HepG2 (cell line): Measurements from ENCODE around the gene ZNF490. TPM values are rescaled to one million over a fixed set of nuclear protein-coding genes. Genes with fewer than 3 reads are reported as not detected.

Experiments
- ARID3A ChIP-seq: IDR thresholded peaks from 2 replicates; pipeline ENCODE4 v1.6.1; 2012; ENCODE audit warnings: low read depth, low read length, improper control_type of control experiment
- ATF5 ChIP-seq: sonication (generic); formaldehyde crosslinking; IDR thresholded peaks from 2 replicates; pipeline ENCODE4 v1.4.0; 2020; ENCODE audit warnings: mild to moderate bottlenecking, low read depth, missing genetic modification reagents
- KAT7 ChIP-seq: IDR thresholded peaks from 2 replicates; pipeline ENCODE4 v1.6.1; 2018; ENCODE audit warnings: borderline replicate concordance, missing compliant biosample characterization
- KMT2B ChIP-seq: IDR thresholded peaks from 2 replicates; pipeline ENCODE4 v1.6.1; 2016; ENCODE audit warnings: missing genetic modification reagents, missing compliant biosample characterization
- MED8 ChIP-seq: sonication (generic); formaldehyde crosslinking; IDR thresholded peaks from 2 replicates; pipeline ENCODE4 v1.8.1; 2023; ENCODE audit warnings: mild to moderate bottlenecking, missing genetic modification reagents; ENCODE audit not compliant: insufficient replicate concordance
- NR0B2 ChIP-seq: sonication (generic); formaldehyde crosslinking; IDR thresholded peaks from 2 replicates; pipeline ENCODE4 v1.4.0; 2020; ENCODE audit warnings: mild to moderate bottlenecking, missing genetic modification reagents
- PHF8 ChIP-seq: sonication (generic); formaldehyde crosslinking; IDR thresholded peaks from 2 replicates; pipeline ENCODE4 v1.5.0; 2020; ENCODE audit warnings: missing genetic modification reagents
- REL ChIP-seq: sonication (generic); formaldehyde crosslinking; conservative IDR thresholded peaks from 2 replicates; pipeline ENCODE4 v1.8.0; 2022; ENCODE audit warnings: mild to moderate bottlenecking, missing genetic modification reagents, moderate library complexity
- ZBED4 ChIP-seq: sonication (generic); formaldehyde crosslinking; IDR thresholded peaks from 2 replicates; pipeline ENCODE4 v1.4.0; 2020; ENCODE audit warnings: missing genetic modification reagents, borderline replicate concordance
- ZBTB26 ChIP-seq: IDR thresholded peaks from 2 replicates; pipeline ENCODE4 v1.6.1; 2016; ENCODE audit warnings: missing compliant biosample characterization, missing genetic modification reagents, borderline replicate concordance
- ZNF124 ChIP-seq: sonication (generic); formaldehyde crosslinking; IDR thresholded peaks from 2 replicates; pipeline ENCODE4 v1.4.0; 2020; ENCODE audit warnings: missing genetic modification reagents
- ZNF414 ChIP-seq: sonication (generic); formaldehyde crosslinking; IDR thresholded peaks from 2 replicates; pipeline ENCODE4 v1.5.0; 2020; ENCODE audit warnings: missing genetic modification reagents
- ZNF441 ChIP-seq: sonication (generic); formaldehyde crosslinking; IDR thresholded peaks from 2 replicates; pipeline ENCODE4 v1.7.0; 2021; ENCODE audit warnings: missing genetic modification reagents, borderline replicate concordance
- ZNF597 ChIP-seq: sonication (generic); formaldehyde crosslinking; IDR thresholded peaks from 2 replicates; pipeline ENCODE4 v1.5.0; 2020; ENCODE audit warnings: missing genetic modification reagents
- ZNF619 ChIP-seq: sonication (generic); formaldehyde crosslinking; IDR thresholded peaks from 2 replicates; pipeline ENCODE4 v1.4.0; 2020; ENCODE audit warnings: mild to moderate bottlenecking, missing genetic modification reagents
- ZNF879 ChIP-seq: sonication (generic); formaldehyde crosslinking; IDR thresholded peaks from 2 replicates; pipeline ENCODE4 v1.8.1; 2023; ENCODE audit warnings: missing genetic modification reagents
- polyA plus RNA-seq, 8 experiments: library from polyadenylated mRNA; depleted of rRNA in 3 of 8; stranded (reverse) in 7 of 8; unstranded in 1 of 8; fragments of >200 nt; fragmentation: Illumina TruSeq in 4 of 8; extraction: Trizol in 4 of 8; gene quantifications; 2 replicates each; pipeline versions ENCODE4 v1.2.1 to v1.2.3, GENCODE V29; 2011 to 2016; ENCODE audit warnings: low read depth in 4 of 8, missing spikeins in 1 of 8, mixed read lengths in 1 of 8; ENCODE audit not compliant: insufficient read depth in 1 of 8
- total RNA-seq, 5 experiments: library from RNA; depleted of rRNA; stranded (reverse); fragments of >200 nt; fragmentation: Illumina TruSeq; extraction: Trizol; gene quantifications; 2 replicates each; pipeline ENCODE4 v1.2.3, GENCODE V29; 2016; ENCODE audit warnings: low read depth in 1 of 5

ZNF490 gene
- total and polyA plus RNA-seq, 2 of the 13 experiments (the other 11 are each of a cell fraction or from before 2014, with no cell fraction given) = 1.3 to 2.9 TPM

GRCh38 chr19:12610540-12611360 is at the start of gene ZNF490, which contains the start of gene ZNF791 (continued):
- TF ChIP-seq ZNF441 (CRISPR knock-in tag) (no peak), ZNF879 (CRISPR knock-in tag) (0 out of 2 replicates have a peak, but pooled peaks have one; percentile 60), REL (CRISPR knock-in tag) (no peak), ATF5 (no peak), ZNF597 (no peak), ZBED4 (peak; percentile 43; the same call in 1 of the 2 replicates), ZNF124 (CRISPR knock-in tag) (0 out of 2 replicates have a peak, but pooled peaks have one; percentile 52), ZNF414 (CRISPR knock-in tag) (peak; percentile 81; the same call in 1 of the 2 replicates), NR0B2 (CRISPR knock-in tag) (peak; percentile 15; the same call in 1 of the 2 replicates), ARID3A (no peak; the same call in 1 of the 2 replicates), KMT2B (CRISPR knock-in tag) (peak; percentile 95), MED8 (CRISPR knock-in tag) (peak; percentile 20), ZBTB26 (peak; percentile 73; the same call in 1 of the 2 replicates), ZNF619 (0 out of 2 replicates have a peak, but pooled peaks have one; percentile 30), PHF8 (CRISPR knock-in tag) (peak; percentile 96), KAT7 (CRISPR knock-in tag) (peak; percentile 84; the same call in 1 of the 2 replicates)
